ENCODE measurements around the gene FHOD3.

DNA sequence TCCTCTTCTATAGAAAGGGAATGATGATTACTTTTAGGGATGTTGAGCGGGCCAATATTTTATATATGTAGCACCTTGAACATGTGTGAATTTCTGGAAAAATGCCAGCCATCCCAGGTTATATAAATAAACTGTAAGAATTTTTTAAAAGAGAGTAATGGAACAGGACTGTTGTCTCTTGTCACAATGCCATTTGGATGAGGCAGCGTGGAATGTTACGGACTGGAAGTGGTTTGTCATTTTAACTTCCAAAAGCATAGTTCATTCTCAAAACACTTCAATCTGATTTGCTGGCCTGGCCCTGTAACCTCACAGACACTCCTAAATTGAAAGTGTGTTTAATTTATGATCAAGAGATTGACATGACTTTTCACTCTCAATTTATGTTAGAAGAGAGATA, 460.5 kb downstream of the FHOD3 start:
- TF ChIP-seq POLR2A (IDR thresholded peaks at IDR 0.05; ENCODE audit: low read depth, low read length) (no peak), POLR2AphosphoS5 (IDR thresholded peaks at IDR 0.05; ENCODE audit: low read depth, low read length) (no peak)

Data from GM12892 (cell line).